ENCODE measurements around the gene CFAP410.
"Not testable (repeated sequence)": the region's sequence is repeated elsewhere in the genome, so short reads cannot be mapped to it uniquely, and the experiment has no call there.

CFAP410 gene

GRCh38 chr21:44368711-44369446, 29.7 kb upstream of the CFAP410 start:
- FAIRE-seq, result no peak

- FAIRE-seq, result no peak
Measured at GRCh38 chr21:44366586-44367211, 27.5 kb upstream of the CFAP410 start.

- no peak for FAIRE-seq
Measured at GRCh38 chr21:44365967-44366585, 26.9 kb upstream of the CFAP410 start.

- no peak for FAIRE-seq
Measured at GRCh38 chr21:44365251-44365966, 26.2 kb upstream of the CFAP410 start.

DNA sequence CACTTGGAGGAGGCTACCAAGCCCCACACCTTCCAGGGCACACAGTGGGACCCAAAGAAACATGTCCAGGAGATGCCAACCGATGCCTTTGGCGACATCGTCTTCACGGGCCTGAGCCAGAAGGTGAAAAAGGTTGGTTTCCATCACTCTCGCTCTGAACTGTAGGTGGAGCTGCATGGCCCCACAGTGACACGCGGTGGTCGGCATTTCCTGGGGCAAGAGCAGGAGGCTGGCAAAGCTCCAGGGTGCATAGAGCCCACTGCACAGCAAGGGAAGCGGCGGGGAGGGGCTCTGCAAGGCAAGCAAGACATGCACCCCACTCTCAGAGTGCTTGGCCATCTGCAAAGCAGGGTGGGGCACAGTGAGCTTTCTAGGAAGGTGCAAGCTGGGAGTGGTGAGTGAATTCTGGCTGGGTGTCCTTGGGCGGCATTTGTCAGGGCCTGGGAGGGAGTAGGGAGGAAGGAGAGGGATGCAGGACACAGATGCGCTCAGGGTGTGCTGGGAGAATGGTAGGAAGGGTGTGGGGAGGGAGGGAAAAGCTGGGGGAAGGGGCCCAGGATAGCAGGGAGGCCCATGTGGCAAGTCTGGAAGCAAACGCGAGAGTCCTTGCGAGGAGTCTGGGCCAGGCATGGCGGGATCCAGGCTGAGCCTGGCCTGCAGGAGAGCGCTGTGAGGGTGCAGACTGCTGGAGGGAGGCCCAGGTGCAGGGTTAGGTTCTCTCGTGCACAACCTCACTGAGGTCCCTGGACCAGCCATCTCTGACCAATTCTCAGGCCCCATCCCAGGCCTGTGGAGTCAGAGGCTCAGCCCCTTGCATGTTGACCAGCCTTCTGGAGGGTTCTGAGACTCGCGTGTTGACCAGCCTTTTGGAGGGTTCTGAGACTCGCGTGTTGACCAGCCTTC, 25.2 kb upstream of the CFAP410 start:
- FAIRE-seq, result no peak

- no peak for FAIRE-seq
Measured at GRCh38 chr21:44363278-44363677, 24.1 kb upstream of the CFAP410 start.

DNA sequence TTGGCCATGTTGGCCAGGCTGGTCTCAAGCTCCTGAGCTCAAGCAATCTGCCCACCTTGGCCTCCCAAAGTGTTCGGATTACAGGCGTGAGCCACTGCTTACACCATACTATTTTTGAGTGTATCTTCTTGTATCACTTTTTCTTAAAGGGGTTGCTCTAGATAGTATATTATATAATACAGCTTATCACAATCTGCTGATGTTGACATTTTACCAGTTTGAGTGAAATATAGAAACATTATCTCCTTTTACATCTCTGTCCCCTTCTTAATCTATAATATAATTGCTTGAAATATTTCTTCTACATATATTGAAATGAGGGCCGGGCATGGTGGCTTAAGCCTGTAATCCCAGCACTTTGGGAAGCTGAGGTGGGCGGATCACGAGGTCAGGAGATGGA, 22.7 kb upstream of the CFAP410 start:
- not testable (repeated sequence) for FAIRE-seq

GRCh38 chr21:44360159-44360558, 21.0 kb upstream of the CFAP410 start:
- FAIRE-seq, result no peak

- no peak for FAIRE-seq
Measured at GRCh38 chr21:44359396-44359795, 20.2 kb upstream of the CFAP410 start.

DNA sequence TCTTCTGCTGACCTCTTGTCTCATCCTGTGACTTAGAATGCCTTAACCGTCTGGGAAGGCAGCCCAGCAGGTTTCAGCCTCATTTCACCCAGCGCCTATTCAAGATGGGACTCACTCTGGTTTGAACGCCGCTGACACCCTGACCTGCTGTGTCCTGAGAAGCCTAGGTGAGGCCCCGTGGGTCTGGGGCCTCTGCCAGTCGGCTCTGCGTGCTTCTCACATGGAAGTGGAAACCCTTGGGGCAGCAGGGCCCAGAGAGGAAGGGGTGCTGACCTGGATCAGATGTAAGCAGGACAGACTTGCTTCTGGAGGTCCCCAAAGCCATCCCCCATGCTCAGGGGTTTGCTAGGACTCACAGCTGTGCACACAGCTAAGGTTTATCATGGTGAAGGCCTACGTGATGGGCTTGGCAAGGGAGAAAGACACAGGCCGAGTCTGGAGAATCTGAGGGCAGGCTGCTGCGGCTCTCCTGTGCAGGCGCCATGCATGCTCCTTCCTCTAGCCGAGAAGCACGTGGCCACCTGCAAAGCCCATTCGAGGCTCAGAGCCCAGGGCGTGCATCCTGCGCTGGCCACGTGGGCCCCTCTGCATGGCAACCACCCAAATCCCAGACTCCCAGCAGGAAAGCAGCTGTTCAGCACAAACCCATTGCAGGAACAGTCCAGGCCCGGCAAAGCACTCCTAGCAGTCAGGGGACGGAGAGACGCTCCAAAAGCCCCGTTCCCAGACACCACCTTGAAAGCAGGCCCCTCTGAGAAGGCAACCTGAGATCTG, 18.1 kb upstream of the CFAP410 start:
- FAIRE-seq, result no peak

DNA sequence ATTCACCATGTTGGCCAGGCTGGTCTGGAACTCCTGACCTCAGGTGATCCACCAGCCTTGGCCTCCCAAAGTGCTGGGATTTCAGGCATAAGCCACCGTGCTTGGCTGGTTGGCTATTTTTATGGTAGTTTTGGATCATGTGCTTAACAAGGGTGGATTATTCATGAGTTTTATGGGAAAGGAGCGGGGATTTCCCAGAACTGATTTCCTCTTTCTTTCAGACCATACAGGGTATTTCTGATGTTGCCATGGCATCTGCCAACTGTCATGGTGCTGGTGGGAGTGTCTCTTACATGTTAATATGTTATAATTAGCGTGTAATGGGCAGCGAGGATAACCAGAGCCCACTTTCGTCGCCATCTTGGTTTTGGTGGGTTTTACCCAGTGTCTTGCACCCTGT, 17.4 kb upstream of the CFAP410 start:
- no peak for FAIRE-seq

GRCh38 chr21:44356160-44356559, 17.0 kb upstream of the CFAP410 start:
- FAIRE-seq, result no peak

DNA sequence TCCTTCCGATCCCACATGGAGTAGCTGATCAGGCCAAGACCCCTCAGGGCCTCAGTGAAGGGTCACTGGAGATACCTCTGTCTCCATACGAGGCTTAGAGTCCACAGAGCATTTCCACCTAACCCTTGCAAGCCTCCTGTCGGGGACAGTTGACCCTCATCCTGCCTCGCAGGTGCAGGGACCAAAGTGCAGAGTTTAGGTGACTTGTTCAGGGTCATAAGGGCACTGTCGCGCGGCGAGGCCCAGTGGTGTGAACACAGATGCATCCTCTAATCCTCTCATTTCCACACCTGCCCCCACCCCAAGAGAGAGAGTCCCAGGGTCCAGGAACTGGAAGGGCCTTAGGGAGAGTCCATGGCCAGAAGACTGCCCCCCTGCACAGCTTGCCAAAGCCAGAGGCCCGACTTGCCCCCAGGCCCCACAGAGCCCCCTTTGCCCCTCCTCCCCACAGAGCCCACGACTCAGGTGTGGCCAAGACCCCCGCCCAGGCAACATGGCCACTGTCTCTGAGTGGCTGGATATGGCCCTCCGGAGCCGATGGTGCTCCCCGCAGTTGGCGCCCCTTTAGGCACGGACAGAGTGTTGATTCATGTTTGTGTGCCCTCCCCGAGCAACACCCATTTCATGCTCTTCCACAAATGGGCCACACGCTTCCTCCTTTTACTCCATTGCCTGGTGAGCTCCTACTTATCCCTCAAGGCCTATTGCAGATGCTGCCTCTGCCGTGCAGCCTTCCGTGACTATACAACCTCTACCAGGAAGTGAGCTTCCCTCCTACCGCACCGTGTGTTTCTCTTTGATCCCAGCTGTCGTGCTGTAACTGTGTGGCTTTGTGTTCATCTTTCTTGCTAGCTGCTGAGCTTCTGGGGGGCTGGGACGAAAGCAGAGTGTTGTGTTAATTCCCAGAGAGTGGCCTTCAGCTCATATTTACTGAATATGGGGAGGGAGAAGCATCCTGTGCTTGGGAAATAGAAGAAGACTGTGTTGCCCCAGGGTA, 15.9 kb upstream of the CFAP410 start:
- no peak for FAIRE-seq

- FAIRE-seq, result no peak
Measured at GRCh38 chr21:44354001-44354405, 14.8 kb upstream of the CFAP410 start.

- FAIRE-seq, result no peak
Measured at GRCh38 chr21:44353191-44353970, 14.2 kb upstream of the CFAP410 start, which contains the start of gene TRPM2. TRPM2 (plus strand) TSS chr21:44353621; CDS start chr21:44353701, 80 bp downstream.

- no peak for FAIRE-seq
Measured at GRCh38 chr21:44352253-44352860, 13.2 kb upstream of the CFAP410 start.

DNA sequence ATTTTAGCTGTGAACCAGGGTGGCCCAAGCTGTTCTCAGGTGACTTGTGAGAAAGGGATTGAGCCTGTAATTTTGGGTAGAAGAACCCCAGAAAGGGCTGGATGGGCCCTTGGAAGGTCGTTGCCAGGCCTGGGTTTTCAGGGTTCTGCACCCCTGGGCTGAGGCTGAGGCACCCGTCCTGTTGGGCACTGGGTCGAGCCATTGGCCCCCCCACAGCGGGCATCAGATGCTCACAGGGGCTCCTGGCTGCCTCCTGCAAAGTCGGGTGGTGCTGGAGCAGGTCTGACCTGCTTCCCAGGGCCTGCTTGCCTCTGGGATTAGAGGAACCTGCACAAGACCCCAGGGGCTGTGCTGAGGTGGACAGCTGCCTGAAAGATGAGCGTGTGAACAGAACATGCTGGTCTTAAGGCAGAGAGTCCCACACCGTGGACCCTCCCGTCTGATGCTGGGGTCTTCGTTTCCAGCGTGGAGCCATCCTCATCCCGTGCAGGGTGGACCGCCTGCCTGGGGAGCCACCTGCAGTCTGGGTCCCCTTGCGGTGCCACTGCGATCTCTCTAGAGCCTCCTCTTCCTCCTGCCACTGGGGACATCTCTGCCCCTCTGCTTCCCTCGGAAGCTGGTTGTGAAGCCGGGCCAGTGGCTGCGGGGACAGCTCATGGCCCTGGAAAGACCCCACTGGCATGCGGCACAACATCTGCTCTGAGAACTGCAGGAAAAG, 12.5 kb upstream of the CFAP410 start:
- no peak for FAIRE-seq

DNA sequence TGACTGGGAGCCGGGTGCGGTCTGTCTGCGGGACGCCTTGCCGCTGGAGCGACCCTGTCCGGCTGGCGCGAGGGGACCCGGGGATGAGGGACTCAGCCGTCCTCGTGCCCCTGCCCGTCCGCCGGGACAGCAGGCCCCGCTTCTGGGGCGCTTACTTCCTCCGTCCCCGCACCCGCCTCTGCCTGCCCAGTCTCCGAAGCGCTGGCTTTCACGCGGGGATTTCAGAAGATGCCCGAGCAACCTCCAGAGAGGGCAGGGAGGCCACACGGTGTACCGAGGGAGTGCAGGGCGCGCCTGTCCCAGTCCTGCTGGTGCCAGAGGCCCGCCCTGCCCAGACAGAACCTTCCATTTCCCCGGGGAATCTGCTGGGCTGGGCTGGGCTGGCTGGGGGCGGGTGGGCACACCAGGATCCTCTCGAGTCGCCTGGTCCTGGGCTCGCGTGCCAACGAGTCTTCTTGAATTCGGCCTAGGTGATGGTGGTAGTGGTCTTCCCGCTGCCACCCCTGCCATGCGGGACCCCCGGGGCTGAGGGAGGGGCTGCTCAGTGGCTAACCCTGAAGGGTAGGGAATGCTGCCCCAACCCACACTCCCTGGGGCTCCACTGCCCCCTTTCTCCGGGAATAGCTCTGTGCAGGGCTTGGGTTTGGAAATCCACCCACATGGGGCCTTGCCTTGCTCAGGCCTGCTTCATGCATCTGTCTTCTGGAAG, 11.7 kb upstream of the CFAP410 start:
- FAIRE-seq, result no peak
